Neuron (in vitro differentiated cells): ENCODE data around the gene RIMBP2.

Experiments
- H2AFZ ChIP-seq: one replicate; pipeline ENCODE4 v1.6.1; 2013; ENCODE audit warnings: low read depth, mild to moderate bottlenecking, inconsistent platforms, low read length, moderate library complexity
- H3K27me3 ChIP-seq: one replicate; pipeline ENCODE4 v1.6.1; 2013; ENCODE audit warnings: low read length; ENCODE audit not compliant: insufficient read depth
- H3K36me3 ChIP-seq: one replicate; pipeline ENCODE4 v1.6.1; 2013; ENCODE audit warnings: low read length; ENCODE audit not compliant: insufficient read depth
- H3K4me1 ChIP-seq: one replicate; pipeline ENCODE4 v1.6.1; 2013; ENCODE audit warnings: low read length; ENCODE audit not compliant: insufficient read depth
- H3K4me3 ChIP-seq: 2 replicates; pipeline ENCODE4 v1.5.1; 2013; ENCODE audit warnings: mild to moderate bottlenecking, low read length, moderate library complexity
- H3K9me3 ChIP-seq: one replicate; pipeline ENCODE4 v1.6.1; 2013; ENCODE audit warnings: low read length

The RIMBP2 gene

GRCh38 chr12:130540376-130540775 lies 175.7 kb downstream of the RIMBP2 start:
- Histone ChIP-seq H3K4me3 (no peak overlapping the region), H3K9me3 (no peaks in the 10 kb centered on the region), H2AFZ (no peak overlapping the region), H3K36me3 (no peaks in the 10 kb centered on the region), H3K4me1 (no peaks in the 10 kb centered on the region), H3K27me3 (no peaks in the 10 kb centered on the region)

- Histone ChIP-seq H3K4me1 (no peaks in the 10 kb centered on the region), H3K4me3 (no peak overlapping the region), H3K9me3 (no peaks in the 10 kb centered on the region), H2AFZ (no peak overlapping the region), H3K36me3 (no peaks in the 10 kb centered on the region), H3K27me3 (no peaks in the 10 kb centered on the region)
Observed at GRCh38 chr12:130538343-130539095, 177.6 kb downstream of the RIMBP2 start.

GRCh38 chr12:130537655-130538054 lies 178.4 kb downstream of the RIMBP2 start:
- Histone ChIP-seq H3K36me3 (no peaks in the 10 kb centered on the region), H3K4me1 (no peaks in the 10 kb centered on the region), H2AFZ (no peak overlapping the region), H3K9me3 (no peaks in the 10 kb centered on the region), H3K4me3 (no peak overlapping the region), H3K27me3 (no peaks in the 10 kb centered on the region)

- no peaks in the 10 kb centered on the region for H3K27me3 ChIP-seq
- no peak overlapping the region for H2AFZ ChIP-seq
- H3K4me1 ChIP-seq = no peaks in the 10 kb centered on the region
- no peak overlapping the region for H3K4me3 ChIP-seq
- H3K36me3 ChIP-seq = no peaks in the 10 kb centered on the region
- H3K9me3 ChIP-seq = no peaks in the 10 kb centered on the region
Observed at GRCh38 chr12:130537051-130537450, 179.0 kb downstream of the RIMBP2 start.

- Histone ChIP-seq H3K9me3 (no peaks in the 10 kb centered on the region), H3K27me3 (no peaks in the 10 kb centered on the region), H2AFZ (no peak overlapping the region), H3K36me3 (no peaks in the 10 kb centered on the region), H3K4me3 (no peak overlapping the region), H3K4me1 (no peaks in the 10 kb centered on the region)
Observed at GRCh38 chr12:130530429-130530828, 185.7 kb downstream of the RIMBP2 start.

GRCh38 chr12:130529781-130530180 lies 186.3 kb downstream of the RIMBP2 start:
- Histone ChIP-seq H2AFZ (no peak overlapping the region), H3K27me3 (no peaks in the 10 kb centered on the region), H3K9me3 (no peaks in the 10 kb centered on the region), H3K4me3 (no peak overlapping the region), H3K36me3 (no peaks in the 10 kb centered on the region), H3K4me1 (no peaks in the 10 kb centered on the region)

GRCh38 chr12:130527239-130527638 lies 188.9 kb downstream of the RIMBP2 start:
- no peaks in the 10 kb centered on the region for H3K9me3 ChIP-seq
- H2AFZ ChIP-seq = no peak overlapping the region
- no peaks in the 10 kb centered on the region for H3K4me1 ChIP-seq
- H3K36me3 ChIP-seq = no peaks in the 10 kb centered on the region
- H3K4me3 ChIP-seq = no peak overlapping the region
- peaks cover 4% of the 10 kb centered on the region for H3K27me3 ChIP-seq

- peaks cover 4% of the 10 kb centered on the region for H3K27me3 ChIP-seq
- no peaks in the 10 kb centered on the region for H3K36me3 ChIP-seq
- H3K4me1 ChIP-seq = no peaks in the 10 kb centered on the region
- no peak overlapping the region for H2AFZ ChIP-seq
- no peaks in the 10 kb centered on the region for H3K9me3 ChIP-seq
- no peak overlapping the region for H3K4me3 ChIP-seq
Observed at GRCh38 chr12:130526813-130527212, 189.3 kb downstream of the RIMBP2 start.

GRCh38 chr12:130525384-130526172 lies 190.5 kb downstream of the RIMBP2 start:
- Histone ChIP-seq H3K4me3 (no peak overlapping the region), H2AFZ (no peak overlapping the region)

GRCh38 chr12:130524759-130525158 lies 191.3 kb downstream of the RIMBP2 start:
- H3K9me3 ChIP-seq = no peaks in the 10 kb centered on the region
- no peaks in the 10 kb centered on the region for H3K4me1 ChIP-seq
- no peaks in the 10 kb centered on the region for H3K36me3 ChIP-seq
- H3K27me3 ChIP-seq = peaks cover 4% of the 10 kb centered on the region
- no peak overlapping the region for H2AFZ ChIP-seq
- H3K4me3 ChIP-seq = no peak overlapping the region

More at GRCh38 chr12:130525384-130526172, 190.5 kb downstream of the RIMBP2 start:
- Histone ChIP-seq H3K4me1 (no peaks in the 10 kb centered on the region), H3K36me3 (no peaks in the 10 kb centered on the region), H3K27me3 (peaks cover 4% of the 10 kb centered on the region), H3K9me3 (no peaks in the 10 kb centered on the region)

- H3K27me3 ChIP-seq = peaks cover 4% of the 10 kb centered on the region
- H3K4me3 ChIP-seq = no peak overlapping the region
- no peaks in the 10 kb centered on the region for H3K36me3 ChIP-seq
- H3K4me1 ChIP-seq = no peaks in the 10 kb centered on the region
- H3K9me3 ChIP-seq = no peaks in the 10 kb centered on the region
- H2AFZ ChIP-seq = no peak overlapping the region
Observed at GRCh38 chr12:130523863-130524614, 192.1 kb downstream of the RIMBP2 start.

GRCh38 chr12:130523208-130523607 lies 192.9 kb downstream of the RIMBP2 start:
- peaks cover 4% of the 10 kb centered on the region for H3K27me3 ChIP-seq
- no peaks in the 10 kb centered on the region for H3K36me3 ChIP-seq
- H3K4me3 ChIP-seq = no peak overlapping the region
- H3K4me1 ChIP-seq = no peaks in the 10 kb centered on the region
- H3K9me3 ChIP-seq = no peaks in the 10 kb centered on the region
- no peak overlapping the region for H2AFZ ChIP-seq

- Histone ChIP-seq H3K27me3 (peaks cover 4% of the 10 kb centered on the region), H3K4me1 (no peaks in the 10 kb centered on the region), H3K4me3 (no peak overlapping the region), H3K9me3 (no peaks in the 10 kb centered on the region), H2AFZ (no peak overlapping the region), H3K36me3 (no peaks in the 10 kb centered on the region)
Observed at GRCh38 chr12:130522244-130522834, 193.8 kb downstream of the RIMBP2 start.
